Measurements from ENCODE around the gene SIRPB1.

SIRPB1 gene

DNA sequence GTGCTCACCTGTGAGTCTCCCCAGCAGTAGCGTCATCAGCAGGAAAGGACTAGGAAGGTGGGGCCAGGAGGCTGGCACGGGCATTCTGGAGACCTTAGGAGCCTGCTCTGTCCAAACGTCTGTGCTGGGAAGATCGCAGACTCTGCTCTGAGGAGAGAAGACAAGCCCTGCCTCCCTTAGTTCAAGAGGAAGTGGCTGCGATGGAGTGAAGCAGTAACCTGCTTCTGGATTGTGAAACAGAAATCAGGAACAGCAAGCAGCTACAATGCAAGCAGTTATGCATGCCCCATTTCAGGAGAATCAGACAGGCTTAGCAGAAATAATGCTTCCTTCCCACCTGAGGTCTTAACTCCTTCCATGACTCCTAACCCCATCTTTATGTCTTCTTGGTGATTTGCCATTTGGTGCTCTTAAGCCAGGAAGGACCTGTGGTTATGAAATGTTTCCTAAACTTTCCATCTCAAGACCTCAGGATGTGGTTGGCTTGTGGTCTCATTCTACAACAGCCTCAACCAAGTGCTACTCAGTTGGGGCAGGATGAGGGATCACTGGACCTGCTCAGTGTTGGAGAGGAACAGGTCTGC is at the start of gene SIRPB1:
Gene SIRPB1, minus strand, starts transcription at position 149 of the 584 bp plus-strand sequence. Its CDS starts 65 bp downstream, at position 84.
- TF ChIP-seq EZH2 (IDR thresholded peaks at IDR 0.05; ENCODE audit: borderline replicate concordance, low read depth, low read length, severe bottlenecking), result no peak
- no peak for TF ChIP-seq CTCF (IDR thresholded peaks at IDR 0.05; ENCODE audit: borderline replicate concordance, extremely low read depth, low read length, poor library complexity, severe bottlenecking)
- Histone ChIP-seq H3K79me2 (ENCODE audit: insufficient read depth, low read length) (no peaks in the 10 kb centered on the region), H3K9ac (ENCODE audit: low read depth, low read length) (0 out of 2 replicates have a peak within 1 kb of the TSS, but pooled peaks have one; percentile 16), H3K9me3 (ENCODE audit: insufficient read depth, low read length, severe bottlenecking) (no peaks in the 10 kb centered on the region), H4K20me1 (ENCODE audit: insufficient read depth, low read length) (no peaks in the 10 kb centered on the region), H3K36me3 (ENCODE audit: insufficient read depth, low read length) (no peaks in the 10 kb centered on the region), H3K27me3 (ENCODE audit: insufficient read depth, low read length, poor library complexity) (no peaks in the 10 kb centered on the region), H3K4me1 (ENCODE audit: insufficient read depth, low read length) (peaks cover 20% of the 10 kb centered on the region), H3K4me3 (ENCODE audit: low read depth in 1 of 2, low read length in 2 of 2) (no peak within 1 kb of the TSS), H2AFZ (ENCODE audit: low read depth, low read length) (peak within 1 kb of the TSS; percentile 28), H3K4me2 (ENCODE audit: insufficient read depth, low read length) (peak within 1 kb of the TSS; percentile 38), H3K27ac (ENCODE audit: low read length) (peak within 1 kb of the TSS; percentile 58)
- ATAC-seq (ENCODE audit: insufficient read depth, low read depth) (peak; percentile 85), DNase-seq (peak; percentile 56)

GRCh38 chr20:1669304-1669703 is 49.5 kb upstream of the SIRPB1 start:
- no peak overlapping the region for H3K9ac ChIP-seq (ENCODE audit: low read depth, low read length)
- ATAC-seq (ENCODE audit: insufficient read depth, low read depth) (no peak), DNase-seq (no peak)
- no peak overlapping the region for H3K4me2 ChIP-seq (ENCODE audit: insufficient read depth, low read length)
- no peak overlapping the region for H3K4me3 ChIP-seq (ENCODE audit: low read depth in 1 of 2, low read length in 2 of 2)
- H3K36me3 ChIP-seq (ENCODE audit: insufficient read depth, low read length), result no peaks in the 10 kb centered on the region
- no peaks in the 10 kb centered on the region for H3K79me2 ChIP-seq (ENCODE audit: insufficient read depth, low read length)
- peaks cover 4% of the 10 kb centered on the region for H3K9me3 ChIP-seq (ENCODE audit: insufficient read depth, low read length, severe bottlenecking)
- H2AFZ ChIP-seq (ENCODE audit: low read depth, low read length), result no peak overlapping the region
- no peak for TF ChIP-seq EZH2 (IDR thresholded peaks at IDR 0.05; ENCODE audit: borderline replicate concordance, low read depth, low read length, severe bottlenecking)
- no peak for TF ChIP-seq CTCF (IDR thresholded peaks at IDR 0.05; ENCODE audit: borderline replicate concordance, extremely low read depth, low read length, poor library complexity, severe bottlenecking)
- H3K27me3 ChIP-seq (ENCODE audit: insufficient read depth, low read length, poor library complexity), result no peaks in the 10 kb centered on the region
- no peak overlapping the region for H3K27ac ChIP-seq (ENCODE audit: low read length)
- H4K20me1 ChIP-seq (ENCODE audit: insufficient read depth, low read length), result no peaks in the 10 kb centered on the region
- peaks cover 21% of the 10 kb centered on the region for H3K4me1 ChIP-seq (ENCODE audit: insufficient read depth, low read length)

DNA sequence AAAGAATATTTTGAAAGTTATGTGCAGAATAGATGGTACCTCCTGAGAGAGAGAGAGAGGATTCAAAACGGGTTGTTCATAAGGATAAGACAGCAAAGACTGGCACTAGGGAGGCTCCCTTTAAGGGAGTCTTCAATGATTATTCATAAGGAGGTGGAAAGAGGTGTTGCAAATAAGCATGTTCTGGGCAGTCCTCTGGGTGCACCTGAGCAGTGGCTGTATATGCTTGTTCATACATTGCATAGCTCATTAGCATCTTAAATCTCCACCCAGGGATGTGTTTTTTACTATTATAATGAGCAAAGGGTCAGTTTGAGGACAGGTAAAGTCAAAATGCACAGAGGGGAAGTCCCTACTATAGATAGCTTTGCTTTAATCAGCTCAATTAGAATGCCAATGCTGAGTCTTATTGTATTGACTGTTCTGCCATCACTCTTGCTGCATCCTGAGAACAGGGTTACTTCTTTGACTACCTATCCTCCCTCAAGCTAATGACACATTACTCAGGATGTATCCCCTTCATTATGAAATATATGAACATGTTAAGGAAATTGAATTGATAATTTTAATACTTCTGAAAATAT is 47.8 kb upstream of the SIRPB1 start:
- TF ChIP-seq EZH2 (IDR thresholded peaks at IDR 0.05; ENCODE audit: borderline replicate concordance, low read depth, low read length, severe bottlenecking) (no peak), CTCF (IDR thresholded peaks at IDR 0.05; ENCODE audit: borderline replicate concordance, extremely low read depth, low read length, poor library complexity, severe bottlenecking) (no peak)
- DNase-seq (no peak), ATAC-seq (ENCODE audit: insufficient read depth, low read depth) (no peak)
- no peak overlapping the region for H3K4me3 ChIP-seq (ENCODE audit: low read depth in 1 of 2, low read length in 2 of 2)
- no peaks in the 10 kb centered on the region for H3K27me3 ChIP-seq (ENCODE audit: insufficient read depth, low read length, poor library complexity)
- no peak overlapping the region for H3K27ac ChIP-seq (ENCODE audit: low read length)
- H4K20me1 ChIP-seq (ENCODE audit: insufficient read depth, low read length), result no peaks in the 10 kb centered on the region
- no peaks in the 10 kb centered on the region for H3K79me2 ChIP-seq (ENCODE audit: insufficient read depth, low read length)
- H2AFZ ChIP-seq (ENCODE audit: low read depth, low read length), result no peak overlapping the region
- H3K9me3 ChIP-seq (ENCODE audit: insufficient read depth, low read length, severe bottlenecking), result peaks cover 4% of the 10 kb centered on the region
- no peak overlapping the region for H3K9ac ChIP-seq (ENCODE audit: low read depth, low read length)
- H3K4me2 ChIP-seq (ENCODE audit: insufficient read depth, low read length), result no peak overlapping the region
- H3K4me1 ChIP-seq (ENCODE audit: insufficient read depth, low read length), result peaks cover 31% of the 10 kb centered on the region
- H3K36me3 ChIP-seq (ENCODE audit: insufficient read depth, low read length), result no peaks in the 10 kb centered on the region

Measured in DND-41 (cell line).